Measurements from ENCODE around the gene TPPP2.

TPPP2 gene

DNA sequence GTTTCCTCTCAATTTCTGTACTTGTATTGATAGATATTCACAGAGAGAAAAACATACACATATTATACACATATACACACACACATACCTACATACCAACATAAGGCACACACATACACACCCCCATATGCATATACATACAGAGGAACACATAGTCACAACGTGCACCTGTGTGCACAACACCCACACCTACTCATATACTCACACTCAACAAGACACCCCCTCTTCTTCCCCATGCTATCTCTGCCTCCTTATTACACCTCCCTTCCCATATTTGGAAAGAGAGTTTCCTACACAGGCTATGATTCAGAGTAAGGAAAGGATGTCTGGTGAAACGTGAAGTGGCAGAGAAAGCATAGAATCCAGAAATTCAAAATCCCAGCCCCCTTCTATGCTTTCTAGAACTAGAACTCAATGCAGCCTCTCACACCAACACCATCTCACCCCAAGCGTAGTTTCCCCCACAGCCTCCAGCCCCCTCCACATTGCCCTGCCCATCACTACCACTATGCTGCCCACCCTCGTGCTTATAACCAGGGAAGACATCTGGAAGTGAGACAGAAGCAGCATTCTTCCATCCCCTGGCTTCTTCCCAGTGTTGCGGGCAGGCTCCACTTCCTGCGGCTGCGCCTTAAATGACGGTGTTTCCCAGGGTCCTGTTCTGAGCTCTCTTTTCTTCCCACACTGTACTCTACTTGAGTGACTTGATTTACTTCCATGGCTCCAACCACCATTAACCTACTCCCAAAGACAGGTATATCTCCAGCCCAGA, 30.0 kb downstream of the TPPP2 start:
- DNase-seq: no peak

DNA sequence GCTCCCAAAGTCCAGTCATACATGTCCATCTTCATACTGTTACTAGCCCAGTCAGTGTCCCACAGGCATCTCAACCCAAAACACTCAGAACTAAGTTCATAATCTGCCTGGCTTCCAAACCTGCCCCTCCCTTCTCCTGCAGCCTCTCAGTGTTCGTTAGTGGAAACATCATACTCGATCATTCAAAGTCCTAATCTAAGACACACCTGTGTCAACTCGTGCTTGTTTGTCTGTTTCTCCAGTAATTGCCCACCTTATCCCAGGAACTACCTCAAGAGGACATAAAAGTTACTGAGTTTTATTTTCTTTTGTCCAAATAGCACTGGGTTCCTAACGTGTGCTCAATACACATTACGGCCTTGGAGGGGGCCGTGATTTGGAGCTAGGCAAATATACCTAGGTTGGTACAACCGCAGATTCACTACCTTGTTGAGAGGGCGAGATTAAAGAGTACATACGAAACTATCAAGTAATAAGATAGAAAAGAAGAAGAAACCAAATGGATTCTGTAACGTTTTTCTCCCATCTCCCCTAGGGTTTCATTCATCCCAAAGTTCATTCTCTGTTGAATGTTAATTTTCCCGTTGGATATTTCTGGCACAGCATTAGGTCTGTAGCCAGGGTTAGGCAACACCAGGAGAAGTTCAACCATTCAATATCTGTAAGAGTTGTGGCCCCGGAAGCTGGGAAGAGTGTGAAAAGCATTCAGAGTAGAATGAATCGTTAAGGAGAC, 30.8 kb downstream of the TPPP2 start:
- no peak for DNase-seq

DNA sequence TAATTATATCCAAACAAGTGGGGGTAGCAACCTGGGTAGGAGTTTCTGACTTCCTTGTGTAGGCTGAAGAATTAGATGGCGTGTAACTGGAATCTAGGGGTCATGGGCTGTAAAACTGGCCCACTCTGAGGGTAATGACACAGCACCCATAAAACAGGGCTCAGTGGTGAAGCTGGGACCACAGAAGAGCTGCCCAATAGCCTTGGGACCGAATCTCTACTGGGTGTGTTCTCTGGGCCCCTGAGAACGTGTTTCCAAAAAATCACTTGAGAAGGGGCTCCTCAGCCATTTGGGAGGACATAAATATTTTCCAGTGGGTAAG, 31.3 kb downstream of the TPPP2 start:
- DNase-seq: no peak

DNA sequence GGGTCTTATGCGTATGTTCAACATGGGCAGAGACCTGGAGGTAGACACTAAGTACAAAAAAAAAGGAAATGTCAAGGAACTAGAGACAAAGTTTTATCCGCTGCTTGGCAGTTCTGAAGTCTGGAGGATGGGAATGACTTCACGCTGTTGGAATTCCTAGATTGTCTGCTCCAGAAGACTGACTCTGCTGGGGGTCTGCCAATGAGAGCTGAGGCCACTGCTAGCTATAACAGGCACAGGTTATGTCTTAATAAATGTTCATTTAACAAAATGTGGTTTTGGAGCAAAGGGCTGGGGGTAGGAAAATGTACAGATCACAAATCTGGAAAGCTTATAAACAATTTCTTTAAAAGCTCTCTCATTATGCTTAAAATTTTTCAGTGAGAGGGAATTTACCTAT, 33.5 kb downstream of the TPPP2 start:
- no peak for DNase-seq

DNA sequence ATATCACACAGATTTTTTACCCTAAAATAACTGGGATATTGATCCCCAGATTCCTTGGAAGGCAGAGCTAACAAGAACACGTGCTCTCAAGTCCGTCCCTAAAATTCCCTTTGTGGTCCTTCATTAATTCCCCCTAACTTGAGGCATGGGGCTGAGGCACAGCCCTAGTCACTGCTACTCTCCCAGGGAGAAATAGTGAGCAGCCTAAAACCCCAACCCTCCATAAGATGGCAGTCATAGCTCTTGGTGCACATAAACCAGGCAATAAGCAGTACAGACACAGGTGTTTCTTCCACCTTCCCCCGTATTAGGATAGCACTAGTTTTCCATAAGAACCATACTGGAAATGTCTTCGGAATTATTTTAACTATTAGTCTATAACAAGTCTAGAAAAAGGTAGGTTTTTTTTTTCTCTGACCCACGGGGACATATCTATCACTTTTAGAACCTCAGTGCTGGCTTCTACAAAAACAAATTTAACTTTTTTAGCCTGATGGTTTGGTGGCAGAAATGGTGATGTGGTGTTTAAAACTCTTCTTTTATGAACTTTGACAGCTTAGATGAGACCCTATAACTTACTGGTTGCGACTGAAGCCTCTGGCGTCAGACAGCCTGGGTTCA, 37.0 kb downstream of the TPPP2 start:
- DNase-seq: no peak

DNA sequence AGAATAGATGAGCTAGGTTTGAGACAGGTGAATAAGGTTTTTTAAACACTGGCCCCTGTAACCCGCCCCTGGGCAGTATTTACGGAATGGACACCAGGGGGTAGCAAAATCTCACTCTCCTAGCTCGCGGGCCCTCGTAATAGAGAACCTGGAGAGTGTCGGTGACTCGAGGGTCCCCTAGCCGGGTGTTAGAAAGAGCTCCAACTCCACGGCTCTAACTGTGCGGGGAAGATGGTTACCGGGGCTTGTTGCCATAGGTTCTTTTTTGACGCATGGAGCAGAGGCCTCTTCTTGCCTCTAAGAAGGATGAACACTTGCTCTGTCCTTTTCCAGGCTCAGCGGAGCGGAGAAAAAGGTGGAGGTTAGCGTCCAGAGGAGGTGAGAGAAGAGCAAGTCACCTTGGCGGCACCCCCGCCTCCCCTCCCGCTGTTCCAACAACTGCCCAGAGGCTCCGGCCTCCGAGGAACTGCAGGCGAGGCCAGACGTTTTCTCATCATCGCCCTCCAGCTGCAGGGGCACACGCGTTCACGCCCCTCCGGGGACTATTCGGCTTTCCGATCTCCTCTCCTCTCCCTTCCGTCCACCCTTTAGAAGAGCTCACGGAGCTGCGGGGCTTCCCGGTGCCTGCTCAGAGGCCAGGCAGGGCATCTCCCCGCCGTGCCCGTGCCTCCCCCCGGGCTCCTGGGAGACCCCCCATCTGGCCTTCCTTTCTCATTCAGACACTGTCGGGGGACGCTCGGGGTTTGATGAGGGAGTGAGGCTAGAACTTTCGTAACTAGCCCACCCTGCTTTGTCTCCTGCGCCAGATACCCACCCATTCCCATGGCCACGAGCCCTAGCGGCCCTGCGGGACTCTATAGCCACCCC, 38.7 kb downstream of the TPPP2 start:
- peak; percentile 53 for DNase-seq

DNA sequence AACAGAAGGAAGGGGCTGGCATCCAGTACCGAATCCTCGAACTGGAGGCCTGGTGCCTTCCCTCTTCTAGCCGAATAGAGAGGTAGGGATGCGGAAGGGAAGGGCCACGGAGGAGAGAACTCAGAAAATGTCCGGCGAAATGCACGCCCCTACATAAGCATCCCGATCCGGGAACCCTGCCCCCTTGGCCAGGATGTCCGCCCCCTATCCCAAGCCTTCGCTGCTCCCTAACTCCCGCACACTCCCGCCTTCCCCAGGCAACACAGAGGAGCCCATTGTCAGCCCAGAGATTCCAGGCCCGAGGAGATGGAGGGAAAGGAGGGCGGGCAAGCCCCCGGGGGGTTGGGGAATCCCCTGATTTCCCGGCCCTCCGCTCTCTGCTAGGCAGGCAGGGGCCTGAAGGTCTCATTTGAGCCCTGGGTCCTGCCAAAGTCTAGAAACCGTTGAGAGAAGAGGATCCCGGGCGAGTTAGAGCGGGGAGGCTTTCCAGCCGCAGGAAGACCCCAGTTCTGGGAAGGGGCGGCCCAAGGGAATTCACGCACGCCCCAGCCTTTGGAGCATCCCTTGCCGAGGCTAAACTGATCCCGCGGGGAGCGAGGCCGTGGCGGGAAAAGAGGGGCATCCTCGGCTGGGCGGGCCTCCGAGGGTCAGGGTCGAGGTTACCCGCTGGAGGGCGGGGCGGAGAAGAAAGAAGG, 39.5 kb downstream of the TPPP2 start:
- peak; percentile 25 for DNase-seq

DNA sequence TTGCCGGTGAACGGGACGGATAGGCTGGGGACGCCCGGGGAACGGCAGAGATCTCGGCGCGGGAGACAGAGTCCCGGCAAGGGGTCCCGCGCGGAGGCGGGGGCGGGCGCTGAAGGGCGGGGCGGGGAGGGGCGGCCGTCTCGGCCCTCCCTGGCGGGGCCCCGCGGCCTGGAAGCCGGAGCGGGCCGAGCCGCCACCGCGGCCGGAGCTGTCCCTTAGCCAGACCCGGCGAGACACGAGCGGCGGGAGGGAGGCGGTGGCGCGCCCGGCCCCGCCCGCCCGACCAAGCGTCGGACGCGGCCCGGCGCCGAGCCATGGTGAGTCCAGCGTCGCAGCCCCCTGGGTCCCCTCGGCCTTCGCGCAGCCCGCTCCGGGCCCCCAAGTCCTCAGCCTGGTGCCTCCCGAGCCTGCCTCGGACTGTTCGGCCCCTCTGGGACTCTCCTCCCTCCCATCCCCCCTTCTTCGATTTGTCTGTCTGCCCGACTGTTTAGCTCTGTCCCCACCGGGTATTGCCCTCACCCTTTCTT, 40.1 kb downstream of the TPPP2 start, which contains the start of gene ARHGEF40:
Gene ARHGEF40 (plus strand): TSS at position 222 of the 527 bp plus-strand sequence. CDS start 93 bp downstream, at position 315.
- DNase-seq: no peak

DNA sequence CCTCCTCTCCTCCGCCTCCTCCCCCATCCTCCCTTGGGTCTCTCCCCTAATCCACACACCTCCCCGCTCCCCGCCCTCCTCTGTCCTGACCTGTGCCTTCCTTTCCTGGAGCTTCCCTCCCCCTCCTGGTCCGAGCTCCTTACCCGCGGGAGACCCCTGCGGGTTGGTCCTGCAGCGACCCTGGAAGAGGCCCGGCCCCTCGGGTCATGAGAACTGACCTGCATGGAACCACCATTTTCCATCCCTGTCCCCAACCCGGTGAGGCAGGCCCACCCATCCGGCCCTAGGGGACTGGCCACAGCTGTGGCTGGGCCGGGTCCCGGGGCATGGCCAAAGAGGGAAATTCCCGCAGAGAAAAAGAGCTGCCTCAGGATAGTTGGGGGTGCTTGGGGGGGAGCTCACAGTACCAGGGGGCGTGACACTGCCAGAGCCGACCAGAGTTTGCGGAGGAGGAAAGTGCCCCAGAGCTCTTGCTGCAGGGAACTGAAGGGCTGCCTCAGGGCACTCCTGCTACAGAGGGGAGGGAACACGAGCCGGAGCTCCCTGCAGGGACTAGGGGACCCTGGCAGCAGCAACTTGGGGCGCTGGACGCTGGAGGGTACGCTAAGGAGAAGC, 40.7 kb downstream of the TPPP2 start:
- DNase-seq: no peak

DNA sequence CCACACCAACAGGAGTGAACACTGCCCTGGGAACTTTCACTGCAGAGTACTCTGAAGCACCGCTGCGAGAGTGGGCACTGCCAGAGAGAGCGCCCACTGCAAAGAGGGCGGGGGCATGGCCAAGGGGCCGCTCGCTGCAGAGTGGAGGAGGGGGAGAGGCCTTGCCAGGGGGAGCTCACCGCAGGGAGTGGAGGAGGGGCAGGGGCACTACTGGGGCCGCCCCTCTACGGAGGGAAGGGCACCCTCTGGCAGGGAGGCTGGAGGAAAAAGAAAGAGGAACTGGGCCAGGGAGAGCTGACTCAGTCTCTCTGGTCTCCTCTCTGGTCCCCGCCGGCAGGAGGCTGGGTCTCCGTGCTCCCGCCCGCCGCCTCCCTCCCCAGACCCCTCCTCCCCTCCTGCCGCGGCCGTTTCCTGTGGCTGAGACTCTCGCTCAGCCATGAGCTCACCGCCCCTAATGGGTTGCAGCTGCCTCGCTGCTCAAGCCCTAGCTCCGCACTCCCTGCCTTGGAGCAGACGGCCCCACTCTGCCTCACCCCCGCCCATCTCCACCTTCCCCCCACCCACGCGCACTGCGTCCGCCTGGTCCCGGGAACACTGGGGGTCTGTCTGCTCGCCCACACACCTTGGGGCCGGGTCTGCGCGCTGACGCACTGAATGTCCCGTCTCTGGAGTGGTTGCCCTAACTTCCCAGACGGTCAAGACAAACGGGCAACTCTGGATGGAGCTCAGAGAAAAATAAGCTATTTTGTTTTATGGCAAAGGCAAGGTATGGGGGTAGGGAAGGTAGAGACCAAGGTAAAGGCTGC, 41.4 kb downstream of the TPPP2 start:
- peak; percentile 39 for DNase-seq

DNA sequence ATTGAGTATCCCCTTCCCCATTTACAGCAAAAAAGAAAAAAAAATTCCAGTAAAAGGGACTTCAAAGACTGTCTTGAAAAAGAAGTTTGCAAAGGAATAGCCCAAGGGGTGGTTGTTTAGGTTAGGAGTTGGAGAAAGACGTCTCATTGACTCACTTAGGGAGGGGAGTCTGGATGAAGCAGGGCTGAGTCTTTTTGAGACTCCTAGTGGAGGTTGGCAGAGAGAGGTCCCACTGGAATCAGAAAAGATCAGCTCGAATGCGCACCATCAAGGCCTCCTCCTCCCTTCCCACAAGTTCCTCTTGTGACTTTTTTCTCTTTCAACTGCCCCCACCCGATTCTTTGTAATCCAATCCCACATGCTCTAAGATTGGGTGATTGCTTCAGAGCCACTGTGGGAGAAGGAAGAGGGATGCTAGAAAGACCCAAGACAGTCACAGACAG, 42.0 kb downstream of the TPPP2 start:
- no peak for DNase-seq

DNA sequence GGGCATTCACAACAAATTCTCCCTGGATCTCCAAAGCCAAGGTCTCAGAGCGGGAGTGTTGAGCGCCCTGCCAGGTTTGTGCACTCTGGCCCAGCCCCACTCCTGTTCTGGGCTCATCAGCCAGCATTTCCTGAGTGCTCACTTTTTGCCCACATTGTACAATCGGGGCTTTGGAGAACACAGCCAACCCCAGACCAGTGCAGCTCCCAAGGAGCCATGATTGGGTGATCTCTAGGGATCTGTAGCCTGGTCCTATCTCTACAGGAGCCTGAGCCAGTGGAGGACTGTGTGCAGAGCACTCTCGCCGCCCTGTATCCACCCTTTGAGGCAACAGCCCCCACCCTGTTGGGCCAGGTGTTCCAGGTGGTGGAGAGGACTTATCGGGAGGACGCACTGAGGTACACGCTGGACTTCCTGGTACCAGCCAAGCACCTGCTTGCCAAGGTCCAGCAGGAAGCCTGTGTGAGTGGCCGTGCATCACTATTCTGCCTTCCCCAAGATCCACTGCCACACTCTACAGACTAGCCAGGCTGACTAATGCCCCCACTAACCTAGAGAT, 42.8 kb downstream of the TPPP2 start:
- DNase-seq: no peak

DNA sequence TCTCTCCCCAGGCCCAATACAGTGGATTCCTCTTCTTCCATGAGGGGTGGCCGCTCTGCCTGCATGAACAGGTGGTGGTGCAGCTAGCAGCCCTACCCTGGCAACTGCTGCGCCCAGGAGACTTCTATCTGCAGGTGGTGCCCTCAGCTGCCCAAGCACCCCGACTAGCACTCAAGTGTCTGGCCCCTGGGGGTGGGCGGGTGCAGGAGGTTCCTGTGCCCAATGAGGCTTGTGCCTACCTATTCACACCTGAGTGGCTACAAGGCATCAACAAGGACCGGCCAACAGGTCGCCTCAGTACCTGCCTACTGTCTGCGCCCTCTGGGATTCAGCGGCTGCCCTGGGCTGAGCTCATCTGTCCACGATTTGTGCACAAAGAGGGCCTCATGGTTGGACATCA, 43.9 kb downstream of the TPPP2 start:
- DNase-seq: no peak

DNA sequence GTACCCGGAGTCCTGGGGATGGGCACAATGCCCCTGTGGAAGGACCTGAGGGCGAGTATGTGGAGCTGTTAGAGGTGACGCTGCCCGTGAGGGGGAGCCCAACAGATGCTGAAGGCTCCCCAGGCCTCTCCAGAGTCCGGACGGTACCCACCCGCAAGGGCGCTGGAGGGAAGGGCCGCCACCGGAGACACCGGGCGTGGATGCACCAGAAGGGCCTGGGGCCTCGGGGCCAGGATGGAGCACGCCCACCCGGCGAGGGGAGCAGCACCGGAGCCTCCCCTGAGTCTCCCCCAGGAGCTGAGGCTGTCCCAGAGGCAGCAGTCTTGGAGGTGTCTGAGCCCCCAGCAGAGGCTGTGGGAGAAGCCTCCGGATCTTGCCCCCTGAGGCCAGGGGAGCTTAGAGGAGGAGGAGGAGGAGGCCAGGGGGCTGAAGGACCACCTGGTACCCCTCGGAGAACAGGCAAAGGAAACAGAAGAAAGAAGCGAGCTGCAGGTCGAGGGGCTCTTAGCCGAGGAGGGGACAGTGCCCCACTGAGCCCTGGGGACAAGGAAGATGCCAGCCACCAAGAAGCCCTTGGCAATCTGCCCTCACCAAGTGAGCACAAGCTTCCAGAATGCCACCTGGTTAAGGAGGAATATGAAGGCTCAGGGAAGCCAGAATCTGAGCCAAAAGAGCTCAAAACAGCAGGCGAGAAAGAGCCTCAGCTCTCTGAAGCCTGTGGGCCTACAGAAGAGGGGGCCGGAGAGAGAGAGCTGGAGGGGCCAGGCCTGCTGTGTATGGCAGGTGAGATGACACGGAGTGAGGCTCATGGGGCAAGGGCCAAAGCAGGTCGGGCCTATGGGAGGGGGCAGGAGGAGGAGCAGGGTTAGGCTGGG, 44.6 kb downstream of the TPPP2 start:
- DNase-seq: no peak

DNA sequence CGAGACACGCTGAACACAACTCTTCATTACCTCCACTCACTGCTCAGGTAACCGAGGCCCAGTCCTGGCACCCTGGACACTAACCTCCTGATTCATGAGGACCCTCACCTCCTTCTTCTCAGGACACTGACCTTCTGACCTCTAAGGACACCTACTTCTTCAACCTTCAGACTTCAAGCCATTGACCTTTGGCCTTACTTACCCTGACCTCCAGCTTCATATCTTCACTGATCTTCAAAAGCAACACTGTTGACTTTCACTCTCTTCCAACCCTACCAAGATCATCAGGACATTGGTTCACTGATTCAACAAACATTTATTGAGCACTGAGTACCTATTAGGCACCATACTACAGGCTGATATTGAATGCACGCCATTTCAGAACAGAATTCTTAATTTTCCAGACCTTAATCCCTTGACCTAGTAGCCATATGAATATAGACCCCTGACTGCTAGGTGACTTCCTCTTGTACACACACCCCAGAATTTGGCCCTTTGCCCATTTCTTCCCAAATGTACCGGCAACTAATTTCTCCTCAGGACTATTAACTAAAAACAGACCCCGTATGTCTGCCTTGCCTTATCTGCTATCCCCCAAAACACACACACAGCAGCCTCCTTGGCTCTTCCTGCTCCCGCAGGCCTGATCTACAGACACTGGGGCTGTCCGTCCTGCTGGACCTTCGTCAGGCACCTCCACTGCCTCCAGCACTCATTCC, 45.9 kb downstream of the TPPP2 start:
- no peak for DNase-seq

DNA sequence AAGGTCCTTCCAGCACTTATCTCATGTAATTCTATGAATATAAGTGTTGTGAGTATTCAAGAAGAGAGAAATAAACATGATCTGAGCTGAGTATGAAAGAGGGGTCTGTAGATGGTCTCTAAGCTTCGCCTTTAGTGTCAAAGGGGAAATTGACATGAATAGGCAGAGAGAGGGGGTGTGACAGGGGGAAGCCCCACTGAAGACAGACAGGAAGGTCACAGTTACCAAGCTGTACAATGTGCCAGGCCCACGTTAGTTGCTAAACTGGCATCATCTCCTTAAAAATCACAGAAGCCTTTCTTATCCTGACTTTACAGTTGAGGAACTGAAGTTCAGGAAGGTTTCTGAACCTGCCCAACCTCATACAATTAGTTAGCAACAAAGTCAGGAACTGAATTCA, 47.7 kb downstream of the TPPP2 start:
- DNase-seq: no peak

DNA sequence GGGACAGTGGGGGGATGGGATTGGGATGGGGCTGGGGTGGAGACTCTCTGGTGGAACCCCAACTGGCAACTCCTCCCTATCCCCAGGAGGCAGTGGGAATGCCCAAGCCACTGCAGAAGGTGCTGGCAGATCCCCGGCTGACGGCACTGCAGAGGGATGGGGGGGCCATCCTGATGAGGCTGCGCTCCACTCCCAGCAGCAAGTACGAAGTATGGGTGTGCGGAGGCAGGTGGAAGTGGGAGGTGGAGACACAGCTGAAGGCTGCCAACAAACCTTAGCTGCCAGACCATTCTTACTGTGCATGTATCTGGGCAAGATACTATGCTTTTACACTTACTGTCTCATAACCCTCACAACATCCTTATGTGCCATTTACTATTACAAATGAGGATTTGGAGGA, 48.3 kb downstream of the TPPP2 start:
- no peak for DNase-seq

DNA sequence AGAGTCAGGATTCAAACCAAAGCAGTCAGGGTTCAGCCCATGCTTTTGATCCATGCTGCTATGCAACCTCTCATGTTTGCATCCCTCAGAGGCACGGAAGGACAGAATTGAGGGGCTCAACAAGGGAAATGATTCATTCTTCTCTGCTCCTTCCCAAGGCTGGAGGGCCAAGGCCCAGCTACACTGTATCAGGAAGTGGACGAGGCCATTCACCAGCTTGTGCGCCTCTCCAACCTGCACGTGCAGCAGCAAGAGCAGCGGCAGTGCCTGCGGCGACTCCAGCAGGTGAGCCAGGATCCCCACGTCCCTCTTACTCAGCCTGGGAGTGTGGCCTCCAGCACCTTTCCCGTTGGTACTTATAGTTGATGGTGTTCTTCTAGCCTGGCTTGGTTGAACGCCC, 48.7 kb downstream of the TPPP2 start:
- no peak for DNase-seq
